Activated CD4-positive, alpha-beta memory T cell treated with anti-CD3 and anti-CD28 coated beads, Interleukin-2, amount 10 ng/mL, durations not matched to agents 7 days and 5 days (primary cell): ENCODE results near the gene CAMLG. TPM values are rescaled to one million over a fixed set of nuclear protein-coding genes. Genes with fewer than 3 reads are reported as not detected.
"Not testable (repeated sequence)": the region's sequence is repeated elsewhere in the genome, so short reads cannot be mapped to it uniquely, and the experiment has no call there.

Source experiments
- CTCF ChIA-PET: fragments of 350-600 bp; sonication (Branson Sonifier 250); formaldehyde crosslinking; loops from one replicate; lab custom pipeline; 2021; ENCODE audit warnings: antibody characterized with exemption, inconsistent platforms; lab: Charles Lee
- POLR2A ChIA-PET: fragments of 350-600 bp; sonication (Branson Sonifier 250); formaldehyde crosslinking; loops from one replicate; lab custom pipeline; 2021; ENCODE audit warnings: antibody characterized with exemption; lab: Charles Lee
- DNase-seq: peaks from one replicate; pipeline ENCODE4 v3.0.0-alpha.2; 2020
- H3K27ac Mint-ChIP-seq: one replicate; pipeline ENCODE4 v1.8.0; 2021; ENCODE audit warnings: mild to moderate bottlenecking, mixed read lengths
- H3K27me3 Mint-ChIP-seq: one replicate; pipeline ENCODE4 v1.8.0; 2021; ENCODE audit warnings: mixed read lengths
- H3K36me3 Mint-ChIP-seq: one replicate; pipeline ENCODE4 v1.8.0; 2021; ENCODE audit warnings: low read depth, mixed read lengths
- H3K4me1 Mint-ChIP-seq: one replicate; pipeline ENCODE4 v1.8.0; 2021; ENCODE audit warnings: mixed read lengths
- H3K4me3 Mint-ChIP-seq: one replicate; pipeline ENCODE4 v1.8.0; 2021; ENCODE audit warnings: mild to moderate bottlenecking, mixed read lengths
- H3K9me3 Mint-ChIP-seq: one replicate; pipeline ENCODE4 v1.8.0; 2021; ENCODE audit warnings: mixed read lengths
- total RNA-seq, 2 experiments: library from RNA; stranded (reverse); gene quantifications; one replicate each; pipeline ENCODE4 v1.2.3, GENCODE V29; 2021

CAMLG gene
- 10 to 100 TPM; 30.5 to 31.0 TPM for total RNA-seq

DNA sequence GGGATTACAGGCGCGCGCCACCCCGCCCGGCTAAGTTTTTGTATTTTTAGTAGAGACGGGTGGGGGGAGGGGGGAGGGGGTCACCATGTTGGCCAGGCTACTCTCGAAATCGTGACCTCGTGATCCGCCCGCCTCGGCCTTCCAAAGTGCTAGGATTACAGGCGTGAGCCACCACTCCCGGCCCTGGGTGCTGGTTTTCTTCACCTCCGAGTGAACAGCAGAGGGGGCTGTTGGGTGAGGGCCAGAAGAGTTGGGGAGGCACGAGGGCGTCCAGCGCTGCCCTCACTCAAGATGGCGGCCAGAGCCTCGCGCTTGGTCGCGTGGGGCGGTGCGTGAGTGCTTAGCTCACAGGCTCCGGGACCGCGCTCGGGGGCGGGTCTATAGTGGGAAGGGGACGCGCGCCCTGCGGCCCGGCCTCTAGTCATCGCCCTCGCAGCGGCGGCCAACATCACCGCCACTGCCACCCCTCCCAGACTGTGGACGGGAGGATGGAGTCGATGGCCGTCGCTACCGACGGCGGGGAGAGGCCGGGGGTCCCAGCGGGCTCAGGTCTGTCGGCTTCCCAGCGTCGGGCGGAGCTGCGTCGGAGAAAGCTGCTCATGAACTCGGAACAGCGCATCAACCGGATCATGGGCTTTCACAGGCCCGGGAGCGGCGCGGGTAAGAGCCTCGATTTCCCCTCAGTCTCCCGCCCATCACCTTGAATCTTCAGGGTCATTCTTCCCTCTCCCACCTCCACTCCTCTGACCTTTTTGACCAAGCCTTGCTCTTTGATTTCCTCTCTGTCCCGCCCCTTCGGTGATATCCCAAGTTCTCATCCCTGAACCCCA is at the start of gene CAMLG:
CAMLG (plus strand) TSS at position 416 of the 830 bp plus-strand sequence; CDS start at position 489, 73 bp downstream.
- DNase-seq, result peak; percentile 98
- ChIA-PET POLR2A (interaction anchor here (0.6 to 8.3 kb wide), 26 partner anchors 9 to 561 kb away, joined by 3 to 104 read pairs (median 3); partner anchors contain the start of genes C5orf24, DDX46, PCBD2 and PPP2CA), CTCF (interaction anchor here (0.5 to 4.1 kb wide), 23 partner anchors 11 to 513 kb away, joined by 3 to 80 read pairs (median 4); partner anchors contain the start of genes C5orf24, DDX46, PCBD2 and PPP2CA)
- Mint-ChIP-seq H3K36me3 (peaks cover 11% of the 10 kb centered on the region), H3K4me3 (peak within 1 kb of the TSS; percentile 92), H3K27ac (peak within 1 kb of the TSS; percentile 84), H3K9me3 (no peaks in the 10 kb centered on the region), H3K27me3 (no peaks in the 10 kb centered on the region), H3K4me1 (peaks cover 34% of the 10 kb centered on the region)

GRCh38 chr5:134690144-134690543 is 48.2 kb upstream of the CAMLG start:
- DNase-seq, H3K27me3 Mint-ChIP-seq, CTCF ChIA-PET, H3K9me3 Mint-ChIP-seq, POLR2A ChIA-PET, H3K27ac Mint-ChIP-seq, H3K4me3 Mint-ChIP-seq: not testable (repeated sequence)
- H3K4me1 Mint-ChIP-seq, result peaks cover 14% of the 10 kb centered on the region
- peaks cover 71% of the 10 kb centered on the region for H3K36me3 Mint-ChIP-seq

DNA sequence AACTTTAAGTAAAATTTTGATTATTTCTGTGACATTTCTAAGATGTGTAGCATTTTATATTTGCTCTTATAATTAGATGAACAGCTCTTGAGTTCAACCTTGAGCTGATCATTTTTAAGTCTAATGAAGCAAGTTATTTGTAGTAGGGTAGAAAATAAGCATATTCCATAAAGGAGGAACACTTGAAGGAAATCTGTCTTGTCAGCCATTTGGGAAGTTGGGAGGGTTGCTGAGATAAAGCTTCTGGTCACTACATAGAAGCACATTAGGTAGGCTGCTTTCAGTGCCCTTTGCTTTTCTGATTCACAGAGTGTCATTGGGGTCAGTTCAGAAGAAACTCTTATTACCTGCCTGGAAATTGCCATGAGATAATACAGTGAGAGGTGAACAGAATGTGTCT is 45.6 kb upstream of the CAMLG start:
- CTCF ChIA-PET, result no interaction called here
- H3K27me3 Mint-ChIP-seq, result no peaks in the 10 kb centered on the region

GRCh38 chr5:134708301-134708700 is 30.0 kb upstream of the CAMLG start:
- ChIA-PET POLR2A (no interaction called here), CTCF (no interaction called here)
- Mint-ChIP-seq H3K9me3 (no peaks in the 10 kb centered on the region), H3K4me3 (no peak overlapping the region), H3K36me3 (peaks cover 46% of the 10 kb centered on the region), H3K27me3 (no peaks in the 10 kb centered on the region), H3K27ac (no peak overlapping the region), H3K4me1 (no peaks in the 10 kb centered on the region)
- DNase-seq, result no peak

More for the DNA sequence above, 45.6 kb upstream of the CAMLG start:
- Mint-ChIP-seq H3K4me3 (no peak overlapping the region), H3K9me3 (no peaks in the 10 kb centered on the region), H3K27ac (no peak overlapping the region), H3K4me1 (no peaks in the 10 kb centered on the region), H3K36me3 (peaks cover 51% of the 10 kb centered on the region)
- POLR2A ChIA-PET, result interaction anchor here (1.2 kb wide), 1 partner anchor 13 kb away, joined by 3 read pairs; no protein-coding TSS in a partner anchor
- no peak for DNase-seq

DNA sequence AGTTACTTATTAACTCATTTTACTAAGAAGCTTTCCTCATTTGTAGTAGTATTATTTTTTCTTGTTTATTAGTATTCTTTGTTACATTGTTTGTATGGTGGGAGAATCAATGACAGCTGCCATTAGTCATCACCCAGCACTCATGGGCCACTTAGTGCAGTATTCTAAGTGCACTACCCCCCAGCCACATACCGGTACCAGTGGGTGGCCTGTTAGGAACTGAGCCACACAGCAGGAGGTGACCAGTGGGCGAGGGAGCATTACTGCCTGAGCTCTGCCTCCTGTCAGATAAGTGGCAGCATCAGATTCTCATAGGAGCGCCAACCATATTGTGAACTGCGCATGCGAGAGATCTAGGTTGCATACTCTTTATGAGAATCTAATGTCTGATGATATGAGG is 24.2 kb upstream of the CAMLG start:
- H3K27me3 Mint-ChIP-seq, result no peaks in the 10 kb centered on the region
- DNase-seq, result no peak
- H3K9me3 Mint-ChIP-seq, result no peaks in the 10 kb centered on the region
- H3K4me3 Mint-ChIP-seq, result no peak overlapping the region
- CTCF ChIA-PET, result interaction anchor here (1.3 kb wide), 1 partner anchor 24 kb away, joined by 4 read pairs; the partner anchor contains the start of gene CAMLG
- H3K27ac Mint-ChIP-seq, result no peak overlapping the region
- peaks cover 50% of the 10 kb centered on the region for H3K36me3 Mint-ChIP-seq
- H3K4me1 Mint-ChIP-seq, result no peaks in the 10 kb centered on the region
- POLR2A ChIA-PET, result no interaction called here

GRCh38 chr5:134714541-134714940 is 23.8 kb upstream of the CAMLG start:
- Mint-ChIP-seq H3K4me1 (no peaks in the 10 kb centered on the region), H3K4me3 (no peak overlapping the region), H3K27me3 (no peaks in the 10 kb centered on the region), H3K9me3 (no peaks in the 10 kb centered on the region), H3K27ac (no peak overlapping the region), H3K36me3 (peaks cover 49% of the 10 kb centered on the region)
- ChIA-PET POLR2A (no interaction called here), CTCF (no interaction called here)
- DNase-seq, result no peak

- peaks cover 48% of the 10 kb centered on the region for H3K36me3 Mint-ChIP-seq
- H3K27me3 Mint-ChIP-seq, H3K27ac Mint-ChIP-seq, H3K4me3 Mint-ChIP-seq, H3K4me1 Mint-ChIP-seq, H3K9me3 Mint-ChIP-seq, CTCF ChIA-PET, DNase-seq, POLR2A ChIA-PET: not testable (repeated sequence)
Observed at GRCh38 chr5:134715466-134715865, 22.9 kb upstream of the CAMLG start.

- H3K4me3 Mint-ChIP-seq, result no peak overlapping the region
- ChIA-PET POLR2A (interaction anchor here (0.8 to 1.9 kb wide), 2 partner anchors 11 to 12 kb away, joined by 3 to 4 read pairs; no protein-coding TSS in a partner anchor), CTCF (no interaction called here)
- H3K9me3 Mint-ChIP-seq, result no peaks in the 10 kb centered on the region
- no peaks in the 10 kb centered on the region for H3K4me1 Mint-ChIP-seq
- H3K36me3 Mint-ChIP-seq, result peaks cover 40% of the 10 kb centered on the region
- H3K27me3 Mint-ChIP-seq, result no peaks in the 10 kb centered on the region
- no peak for DNase-seq
- H3K27ac Mint-ChIP-seq, result no peak overlapping the region
Observed at GRCh38 chr5:134724872-134725271, 13.5 kb upstream of the CAMLG start.

- no peak overlapping the region for H3K4me3 Mint-ChIP-seq
- H3K27me3 Mint-ChIP-seq, result no peaks in the 10 kb centered on the region
- DNase-seq, result no peak
- no peaks in the 10 kb centered on the region for H3K9me3 Mint-ChIP-seq
- H3K36me3 Mint-ChIP-seq, result no peaks in the 10 kb centered on the region
- H3K4me1 Mint-ChIP-seq, result peaks cover 6% of the 10 kb centered on the region
- H3K27ac Mint-ChIP-seq, result no peak overlapping the region
- ChIA-PET POLR2A (interaction anchor here (1.6 kb wide), 1 partner anchor 206 kb away, joined by 3 read pairs; no protein-coding TSS in a partner anchor), CTCF (no interaction called here)
Observed at GRCh38 chr5:134732819-134733218, 5.5 kb upstream of the CAMLG start.

GRCh38 chr5:134735243-134735642 is 3.1 kb upstream of the CAMLG start:
- no peak for DNase-seq

DNA sequence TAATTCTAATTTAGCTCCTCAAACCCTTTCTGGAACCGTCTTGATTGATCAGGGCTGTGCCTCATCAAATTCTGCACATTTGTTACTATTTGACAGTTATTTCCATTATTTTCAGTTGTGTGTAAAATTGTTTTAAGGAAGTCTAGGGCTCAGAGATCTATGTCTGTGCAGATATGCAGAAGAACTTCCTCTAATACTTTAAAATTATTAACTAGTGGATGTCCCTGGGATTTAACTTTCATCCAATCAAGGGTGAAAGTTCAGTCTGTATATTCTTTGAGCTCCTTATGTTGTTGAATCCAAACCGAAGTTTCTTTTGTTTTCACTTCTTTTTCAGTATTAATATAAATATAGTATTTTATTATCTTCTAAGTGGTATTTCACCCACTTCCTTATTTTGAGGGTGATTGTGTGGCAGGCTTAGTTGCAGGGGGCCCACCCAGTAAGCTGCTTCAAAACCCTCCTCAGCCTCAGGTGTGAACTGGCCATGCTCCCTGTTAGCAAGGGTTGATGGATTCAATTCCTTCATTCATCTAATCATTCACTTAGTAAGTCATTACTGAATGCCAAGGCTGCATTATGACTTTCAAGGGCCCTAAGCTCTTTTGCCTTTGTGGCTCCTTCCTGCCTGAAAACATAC is 2.1 kb upstream of the CAMLG start:
- H3K27ac Mint-ChIP-seq, result no peak overlapping the region
- peaks cover 11% of the 10 kb centered on the region for H3K36me3 Mint-ChIP-seq
- DNase-seq, result no peak
- H3K4me1 Mint-ChIP-seq, result peaks cover 32% of the 10 kb centered on the region
- H3K27me3 Mint-ChIP-seq, result no peaks in the 10 kb centered on the region
- ChIA-PET POLR2A (interaction anchor here (0.7 to 8.3 kb wide), 6 partner anchors 11 to 560 kb away, joined by 3 to 104 read pairs (median 4); partner anchors contain the start of genes C5orf24, DDX46, PCBD2 and SKP1), CTCF (interaction anchor here (1.1 to 3.3 kb wide), 5 partner anchors 20 to 169 kb away, joined by 3 to 13 read pairs (median 4); partner anchors contain the start of genes DDX46 and PCBD2)
- no peak overlapping the region for H3K4me3 Mint-ChIP-seq
- H3K9me3 Mint-ChIP-seq, result no peaks in the 10 kb centered on the region

More at GRCh38 chr5:134735243-134735642, 3.1 kb upstream of the CAMLG start:
- Mint-ChIP-seq H3K36me3 (peaks cover 7% of the 10 kb centered on the region), H3K9me3 (no peaks in the 10 kb centered on the region), H3K4me3 (no peak overlapping the region), H3K4me1 (peaks cover 23% of the 10 kb centered on the region), H3K27me3 (no peaks in the 10 kb centered on the region), H3K27ac (no peak overlapping the region)
- POLR2A ChIA-PET, result interaction anchor here (0.7 to 8.3 kb wide), 4 partner anchors 10 to 170 kb away, joined by 3 to 104 read pairs (median 4); partner anchors contain the start of genes C5orf24, DDX46 and PCBD2
- CTCF ChIA-PET, result interaction anchor here (1.1 to 3.3 kb wide), 4 partner anchors 21 to 170 kb away, joined by 4 to 13 read pairs (median 4); partner anchors contain the start of genes DDX46 and PCBD2

DNA sequence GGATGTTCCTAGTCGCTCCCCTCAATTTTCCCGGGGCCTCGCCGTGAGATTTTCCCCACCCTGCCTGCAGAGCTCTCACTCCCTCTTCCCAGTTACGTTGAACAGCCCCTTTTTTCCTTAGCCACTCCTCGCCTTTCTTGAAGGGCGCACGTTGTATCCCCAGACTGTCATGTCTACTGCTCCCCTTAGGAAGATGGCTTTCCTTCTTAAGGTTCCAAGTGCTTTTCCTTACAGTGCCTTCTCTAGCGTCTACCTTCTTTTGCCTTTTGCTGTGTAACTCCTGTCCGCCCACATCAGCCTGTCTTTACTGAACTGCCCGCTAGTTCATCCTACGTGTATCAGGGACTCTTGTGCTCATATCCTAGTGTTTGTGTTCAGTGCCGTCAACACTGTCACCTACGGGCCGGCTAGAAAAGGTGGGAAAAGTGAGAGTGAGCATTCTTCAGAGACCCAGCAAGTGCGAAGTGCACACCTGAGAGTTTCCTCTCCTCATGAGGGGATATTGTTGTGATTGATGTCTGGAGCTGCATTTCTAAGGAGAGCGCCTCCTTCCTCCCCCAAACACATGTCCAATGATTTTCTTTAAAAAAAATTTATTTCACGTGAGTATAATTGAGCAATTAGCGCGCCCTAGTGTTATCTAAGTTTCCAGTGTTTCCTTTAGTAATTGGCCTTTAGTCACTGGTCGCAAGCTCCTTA is 764 bp downstream of the CAMLG start:
- Mint-ChIP-seq H3K27ac (peak overlapping the region; percentile 84), H3K4me1 (peaks cover 34% of the 10 kb centered on the region), H3K4me3 (peak overlapping the region; percentile 92), H3K9me3 (no peaks in the 10 kb centered on the region), H3K27me3 (no peaks in the 10 kb centered on the region), H3K36me3 (peaks cover 11% of the 10 kb centered on the region)
- DNase-seq, result peak; percentile 37
- CTCF ChIA-PET, result interaction anchor here (0.5 to 4.1 kb wide), 26 partner anchors 9 to 563 kb away, joined by 3 to 80 read pairs (median 4); partner anchors contain the start of genes C5orf24, DDX46, PCBD2 and PPP2CA
- POLR2A ChIA-PET, result interaction anchor here (0.7 to 8.3 kb wide), 23 partner anchors 9 to 562 kb away, joined by 3 to 104 read pairs (median 4); partner anchors contain the start of genes C5orf24, DDX46, PCBD2 and PPP2CA
